ENCODE results near the gene TRPM5. TPM values are rescaled to one million over a fixed set of nuclear protein-coding genes. Genes with fewer than 3 reads are reported as not detected.

Gene TRPM5
- total RNA-seq, 1 donor from 2014 or later: 0.46 TPM

DNA sequence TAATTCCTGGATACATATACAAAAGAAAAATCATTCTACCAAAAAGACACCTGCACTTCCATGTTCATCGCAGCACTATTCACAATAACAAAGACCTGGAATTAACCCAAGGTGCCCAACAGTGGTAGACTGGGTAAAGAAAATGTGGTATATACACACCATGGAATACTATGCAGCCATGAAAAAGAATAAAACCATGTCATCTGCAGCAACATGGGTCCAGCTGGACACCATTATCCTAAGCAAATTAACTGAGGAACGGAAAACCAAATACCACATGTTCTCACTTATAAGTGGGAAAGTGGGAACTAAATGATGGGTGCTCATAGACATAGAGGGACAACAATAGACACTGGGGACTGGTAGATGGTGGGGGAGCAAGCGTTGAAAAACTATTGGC, 4.5 kb downstream of the TRPM5 start:
- Mint-ChIP-seq H3K27me3 (peaks cover 59% of the 10 kb centered on the region), H3K4me3 (no peak overlapping the region), H3K27ac (no peak overlapping the region), H3K9me3 (peaks cover 4% of the 10 kb centered on the region), H3K4me1 (ENCODE audit: unreplicated experiment) (no peaks in the 10 kb centered on the region), H3K36me3 (no peaks in the 10 kb centered on the region)
- DNase-seq (ENCODE audit: extremely low spot score, unreplicated experiment): no peak
- TF ChIP-seq, protein P1, sequence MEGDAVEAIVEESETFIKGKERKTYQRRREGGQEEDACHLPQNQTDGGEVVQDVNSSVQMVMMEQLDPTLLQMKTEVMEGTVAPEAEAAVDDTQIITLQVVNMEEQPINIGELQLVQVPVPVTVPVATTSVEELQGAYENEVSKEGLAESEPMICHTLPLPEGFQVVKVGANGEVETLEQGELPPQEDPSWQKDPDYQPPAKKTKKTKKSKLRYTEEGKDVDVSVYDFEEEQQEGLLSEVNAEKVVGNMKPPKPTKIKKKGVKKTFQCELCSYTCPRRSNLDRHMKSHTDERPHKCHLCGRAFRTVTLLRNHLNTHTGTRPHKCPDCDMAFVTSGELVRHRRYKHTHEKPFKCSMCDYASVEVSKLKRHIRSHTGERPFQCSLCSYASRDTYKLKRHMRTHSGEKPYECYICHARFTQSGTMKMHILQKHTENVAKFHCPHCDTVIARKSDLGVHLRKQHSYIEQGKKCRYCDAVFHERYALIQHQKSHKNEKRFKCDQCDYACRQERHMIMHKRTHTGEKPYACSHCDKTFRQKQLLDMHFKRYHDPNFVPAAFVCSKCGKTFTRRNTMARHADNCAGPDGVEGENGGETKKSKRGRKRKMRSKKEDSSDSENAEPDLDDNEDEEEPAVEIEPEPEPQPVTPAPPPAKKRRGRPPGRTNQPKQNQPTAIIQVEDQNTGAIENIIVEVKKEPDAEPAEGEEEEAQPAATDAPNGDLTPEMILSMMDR (conservative IDR thresholded peaks at IDR 0.05): no peak

DNA sequence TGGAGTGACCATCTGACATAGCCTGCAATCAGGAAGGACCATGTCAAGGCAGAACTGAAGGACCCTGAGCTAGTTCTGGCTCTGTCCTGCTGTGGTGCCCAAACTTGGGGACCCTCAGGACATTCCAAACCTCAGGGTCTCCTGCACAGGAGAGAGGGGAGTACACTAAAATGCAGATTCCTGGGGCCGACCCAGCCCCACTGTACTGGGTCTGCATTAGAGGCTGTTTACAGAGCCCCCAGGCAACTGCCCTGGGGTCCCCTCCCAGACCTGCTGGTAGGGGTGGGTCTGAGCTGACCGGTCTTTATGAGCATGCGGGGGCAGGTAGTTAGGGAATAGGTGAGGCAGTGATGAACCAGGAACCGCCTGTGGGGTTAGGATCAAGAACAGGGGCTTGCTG, 6.8 kb downstream of the TRPM5 start:
- peaks cover 1% of the 10 kb centered on the region for H3K9me3 Mint-ChIP-seq
- TF ChIP-seq, protein P1 (conservative IDR thresholded peaks at IDR 0.05): no peak
- H3K4me3 Mint-ChIP-seq: no peak overlapping the region
- no peaks in the 10 kb centered on the region for H3K4me1 Mint-ChIP-seq (ENCODE audit: unreplicated experiment)
- DNase-seq (ENCODE audit: extremely low spot score, unreplicated experiment): no peak
- no peaks in the 10 kb centered on the region for H3K36me3 Mint-ChIP-seq
- no peak overlapping the region for H3K27ac Mint-ChIP-seq
- peaks cover 47% of the 10 kb centered on the region for H3K27me3 Mint-ChIP-seq

DNA sequence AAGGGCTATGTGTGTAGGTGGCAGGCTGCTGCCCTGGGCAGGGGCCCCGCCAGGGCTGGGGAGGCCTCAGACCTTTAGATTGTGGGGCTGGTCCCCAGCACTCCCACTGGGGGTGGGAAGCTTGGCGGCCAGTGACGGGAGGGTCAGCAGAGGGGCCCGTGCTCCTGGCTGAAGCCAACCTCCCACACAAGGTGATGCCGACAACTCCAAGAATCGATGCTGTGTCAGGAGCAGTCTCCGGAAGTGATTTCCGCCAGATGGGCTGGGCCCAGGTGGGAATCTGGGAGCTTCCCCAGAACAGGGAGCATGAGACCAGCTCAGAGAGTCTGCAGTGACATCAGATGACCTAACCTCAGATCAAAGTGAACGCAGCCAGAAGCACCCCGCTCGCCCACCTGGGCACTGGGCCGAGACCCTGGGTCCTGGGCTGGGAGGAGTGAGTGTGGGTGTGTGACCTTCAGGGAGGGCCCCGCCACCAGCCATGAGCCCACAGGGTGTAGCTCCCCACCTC, 7.7 kb downstream of the TRPM5 start:
- no peak for DNase-seq (ENCODE audit: extremely low spot score, unreplicated experiment)
- Mint-ChIP-seq H3K4me1 (ENCODE audit: unreplicated experiment) (no peaks in the 10 kb centered on the region), H3K27me3 (peaks cover 41% of the 10 kb centered on the region), H3K9me3 (no peaks in the 10 kb centered on the region), H3K27ac (no peak overlapping the region), H3K36me3 (no peaks in the 10 kb centered on the region), H3K4me3 (no peak overlapping the region)
- TF ChIP-seq, protein P1 (conservative IDR thresholded peaks at IDR 0.05): no peak

DNA sequence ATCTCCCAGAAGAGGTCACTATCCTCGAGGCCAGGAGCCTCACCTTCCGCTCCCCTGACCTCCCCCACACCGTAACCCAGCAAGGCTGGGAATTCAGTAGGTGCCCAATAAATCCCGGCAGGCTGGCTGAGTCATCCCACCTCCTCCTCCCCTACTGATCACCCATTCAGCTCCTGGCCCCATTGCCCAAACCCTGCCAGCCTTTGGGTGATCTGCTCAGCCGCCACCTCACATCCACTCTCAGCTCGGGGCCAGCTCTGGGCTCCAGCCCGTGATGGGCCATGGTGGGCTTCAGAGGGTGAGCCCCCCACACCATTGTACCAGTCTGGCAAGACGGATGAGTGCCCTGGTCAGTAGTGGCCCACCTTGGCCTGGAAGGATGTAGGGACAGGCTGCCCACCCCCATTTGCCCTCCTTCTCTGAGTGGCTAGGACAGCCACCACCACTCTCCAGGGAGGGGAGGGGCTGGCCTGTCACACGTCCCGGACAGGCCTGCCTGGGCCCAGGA, 8.2 kb downstream of the TRPM5 start:
- H3K36me3 Mint-ChIP-seq: no peaks in the 10 kb centered on the region
- no peaks in the 10 kb centered on the region for H3K9me3 Mint-ChIP-seq
- no peak overlapping the region for H3K27ac Mint-ChIP-seq
- no peak overlapping the region for H3K4me3 Mint-ChIP-seq
- TF ChIP-seq, protein P1 (conservative IDR thresholded peaks at IDR 0.05): no peak
- H3K27me3 Mint-ChIP-seq: peaks cover 44% of the 10 kb centered on the region
- DNase-seq (ENCODE audit: extremely low spot score, unreplicated experiment): no peak
- no peaks in the 10 kb centered on the region for H3K4me1 Mint-ChIP-seq (ENCODE audit: unreplicated experiment)

DNA sequence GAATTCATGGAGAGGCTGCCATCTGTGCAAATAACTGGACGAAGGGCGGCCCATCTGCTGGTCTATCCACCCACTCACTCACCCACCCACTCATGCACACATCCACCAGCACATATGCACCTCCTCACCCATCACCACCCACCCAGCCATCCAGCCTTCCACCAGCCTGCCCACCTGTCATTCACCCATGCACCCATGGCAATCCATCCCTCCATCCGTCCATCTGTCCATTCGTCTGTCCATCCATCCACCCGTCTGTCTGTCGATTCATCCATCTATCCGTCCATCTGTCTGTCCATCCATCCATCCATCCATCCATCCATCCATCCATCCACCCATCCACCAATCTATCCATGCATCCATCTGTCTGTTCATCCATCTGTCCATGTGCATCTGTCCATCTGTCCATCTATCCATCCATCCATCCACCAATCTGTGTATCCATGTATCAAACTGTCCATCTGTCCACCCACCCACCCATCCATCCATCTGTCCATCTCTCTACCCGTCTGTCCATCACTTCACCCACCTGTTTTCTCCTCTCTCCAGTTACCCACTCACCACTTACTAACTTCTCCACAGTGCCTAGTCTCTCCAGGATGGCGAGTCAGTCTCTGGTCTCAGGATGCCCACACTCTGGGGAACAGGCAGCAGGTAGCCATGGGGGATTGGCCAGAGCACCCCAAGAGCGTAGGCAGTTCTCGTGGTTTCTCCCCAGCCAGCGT, 8.9 kb downstream of the TRPM5 start:
- H3K27me3 Mint-ChIP-seq: peaks cover 38% of the 10 kb centered on the region
- no peaks in the 10 kb centered on the region for H3K9me3 Mint-ChIP-seq
- no peaks in the 10 kb centered on the region for H3K36me3 Mint-ChIP-seq
- H3K27ac Mint-ChIP-seq: no peak overlapping the region
- DNase-seq (ENCODE audit: extremely low spot score, unreplicated experiment): no peak
- no peaks in the 10 kb centered on the region for H3K4me1 Mint-ChIP-seq (ENCODE audit: unreplicated experiment)
- TF ChIP-seq, protein P1 (conservative IDR thresholded peaks at IDR 0.05): no peak
- H3K4me3 Mint-ChIP-seq: no peak overlapping the region

All from type B pancreatic cell (in vitro differentiated cells).